OCI-LY3 (cell line): ENCODE data around the gene EPHA6.

Experiments
- CTCF ChIP-seq: fragments of 200-600, 300-600 bp; sonication (generic); IDR thresholded peaks from 2 replicates; pipeline ENCODE4 v1.5.1; 2014; ENCODE audit warnings: antibody characterized with exemption, low read length, low read depth
- EZH2phosphoT487 ChIP-seq: fragments of 200-600 bp; shearing (Covaris generic); IDR thresholded peaks from 2 replicates; pipeline ENCODE4 v1.6.1; 2018; ENCODE audit warnings: antibody characterized with exemption, mixed run types, low read depth

- no peak for TF ChIP-seq CTCF
- TF ChIP-seq EZH2phosphoT487, result no peak
Measured at GRCh38 chr3:97201814-97202213, 387.4 kb downstream of the EPHA6 start.
